HG03097 (cell line): ENCODE measurements around the gene SMIM27.
"Not testable (repeated sequence)": the region's sequence is repeated elsewhere in the genome, so short reads cannot be mapped to it uniquely, and the experiment has no call there.

Source experiments
- ATAC-seq: cut with Tn5 transposase; IDR thresholded peaks from one replicate; pipeline ENCODE4 v1.9.1; 2021; ENCODE audit not compliant: unreplicated experiment, low FRiP score

SMIM27 gene

GRCh38 chr9:32596096-32596865, 44.2 kb downstream of the SMIM27 start:
- no peak for ATAC-seq

- ATAC-seq, result no peak
Observed at GRCh38 chr9:32596936-32597335, 44.8 kb downstream of the SMIM27 start.

DNA sequence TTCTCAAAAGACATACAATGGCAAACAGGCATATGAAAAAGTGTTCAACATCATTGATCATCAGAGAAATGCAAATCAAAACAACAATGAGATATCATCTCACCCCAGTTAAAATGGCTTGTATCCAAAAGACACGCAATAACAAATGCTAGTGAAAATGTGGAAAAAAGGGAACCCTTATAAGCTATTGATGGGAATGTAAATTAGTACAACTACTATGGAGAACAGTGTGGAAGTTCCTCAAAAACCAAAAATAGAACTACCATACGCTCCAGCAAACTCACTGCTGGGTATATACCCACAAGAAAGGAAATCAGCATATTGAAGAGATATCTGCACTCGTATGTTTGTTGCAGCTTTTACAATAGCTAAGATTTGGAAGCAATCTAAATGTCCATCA, 46.9 kb downstream of the SMIM27 start:
- ATAC-seq, result not testable (repeated sequence)
